Suprapubic skin (tissue), 3 donors: ENCODE measurements around the gene KIAA0319L.

Source experiments
- CTCF ChIP-seq, 2 donors: fragments of 200-600 bp in 1 of 2; fragments of 450-650 bp in 1 of 2; sonication (generic) in 1 of 2; IDR thresholded peaks; one replicate each; pipeline ENCODE4 v1.5.1; 2016 to 2019; ENCODE audit warnings: antibody characterized with exemption in 2 of 2, mild to moderate bottlenecking in 1 of 2, moderate library complexity in 1 of 2
- EP300 ChIP-seq: sonication (generic); formaldehyde crosslinking; IDR thresholded peaks from one replicate; pipeline ENCODE4 v1.6.1; 2017; ENCODE audit warnings: antibody characterized with exemption

GRCh38 chr1:35605071-35605866 lies 48.1 kb upstream of the KIAA0319L start:
- TF ChIP-seq CTCF (IDR thresholded peaks at IDR 0.05) (no peak), EP300 (no peak)
